AG04450 (cell line): ENCODE data around the gene GIPC1. TPM values are rescaled to one million over a fixed set of nuclear protein-coding genes. Genes with fewer than 3 reads are reported as not detected.

Experiments used
- CTCF ChIA-PET: fragments of 300-600, 350-600 bp; formaldehyde crosslinking; extraction: SDS; loops from one replicate; lab custom pipeline; 2022; ENCODE audit warnings: antibody characterized with exemption, inconsistent platforms; lab: Charles Lee
- POLR2A ChIA-PET: fragments of 350-600 bp; formaldehyde crosslinking; extraction: SDS; loops from one replicate; lab custom pipeline; 2021; ENCODE audit warnings: antibody characterized with exemption, inconsistent platforms; lab: Yijun Ruan, JAX
- DNase-seq: peaks from one replicate; pipeline ENCODE4 v3.0.0-alpha.2; 2011; ENCODE audit warnings: low read depth, low spot score
- H3K27ac ChIP-seq: one replicate; pipeline ENCODE4 v1.5.1; 2012; ENCODE audit warnings: low read depth, low read length, control low read depth
- H3K27me3 ChIP-seq: one replicate; pipeline ENCODE4 v1.6.0; 2012; ENCODE audit warnings: low read length; ENCODE audit not compliant: control insufficient read depth, insufficient read depth
- H3K4me3 ChIP-seq: 2 replicates; pipeline ENCODE4 v1.5.1; 2011; ENCODE audit warnings: mild to moderate bottlenecking, low read depth, low read length, control low read depth
- H3K9me3 ChIP-seq: 2 replicates; pipeline ENCODE4 v1.5.1; 2012; ENCODE audit warnings: low read length; ENCODE audit not compliant: control insufficient read depth, insufficient read depth
- CTCF ChIP-seq: IDR thresholded peaks from 2 replicates; pipeline ENCODE4 v1.5.1; 2011; ENCODE audit warnings: low read depth, low read length, control low read depth, inconsistent platforms
- polyA plus RNA-seq: library from polyadenylated mRNA; depleted of rRNA; stranded (reverse); fragments of >200 nt; gene quantifications from 2 replicates; pipeline ENCODE4 v1.2.3, GENCODE V29; 2011

The GIPC1 gene
- polyA plus RNA-seq, 1 experiment, result 47.4 TPM

DNA sequence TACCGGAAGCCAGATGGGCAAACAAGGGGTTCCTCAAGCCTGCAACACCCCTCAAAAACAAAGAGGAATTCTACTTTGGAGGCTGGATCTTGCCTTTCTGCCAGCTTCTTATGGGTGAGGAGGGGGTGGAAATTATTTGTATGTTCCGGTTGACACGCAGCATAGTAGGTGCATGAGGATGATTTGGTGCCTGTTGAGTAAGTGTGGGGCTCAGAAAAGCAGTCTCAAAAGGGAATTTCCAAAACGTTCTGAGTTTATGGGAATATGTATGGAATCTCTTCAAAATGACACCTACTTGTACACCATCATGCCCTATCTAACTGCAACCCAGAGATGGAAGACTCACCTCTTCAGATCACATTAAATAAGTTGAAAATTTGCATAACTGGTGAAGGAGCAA is 30.5 kb upstream of the GIPC1 start:
- no peak for TF ChIP-seq CTCF

DNA sequence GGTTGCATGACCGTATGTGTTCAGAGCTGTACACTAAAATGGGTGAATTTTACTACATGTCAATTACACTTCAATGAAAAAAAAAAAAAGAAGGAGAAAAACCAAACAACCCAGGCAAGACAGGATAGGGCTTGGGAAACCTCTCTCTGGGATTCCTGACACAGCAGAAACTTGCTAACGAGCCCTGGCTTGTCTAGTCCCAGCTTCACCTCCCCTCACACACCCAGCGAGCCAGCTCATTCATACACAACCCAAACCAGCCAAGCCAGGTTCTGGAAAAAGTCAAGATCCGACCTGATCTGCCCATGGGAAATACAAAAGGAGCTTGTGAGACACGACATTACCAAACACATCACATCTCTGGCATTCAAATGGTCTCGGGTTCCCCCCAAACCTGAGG is 29.8 kb upstream of the GIPC1 start:
- no peak for DNase-seq
- POLR2A ChIA-PET, result interaction anchor here (0.5 to 0.8 kb wide), 2 partner anchors 16 to 27 kb away, joined by 3 to 4 read pairs; no protein-coding TSS in a partner anchor
- H3K9me3 ChIP-seq, result no peaks in the 10 kb centered on the region
- H3K4me3 ChIP-seq, result no peak overlapping the region
- H3K27ac ChIP-seq, result no peak overlapping the region
- no peaks in the 10 kb centered on the region for H3K27me3 ChIP-seq
- CTCF ChIA-PET, result interaction anchor here (1.7 kb wide), 1 partner anchor 31 kb away, joined by 6 read pairs; no protein-coding TSS in a partner anchor
- no peak for TF ChIP-seq CTCF

More for the DNA sequence above, 30.5 kb upstream of the GIPC1 start:
- no peak for DNase-seq
- Histone ChIP-seq H3K9me3 (no peaks in the 10 kb centered on the region), H3K27me3 (no peaks in the 10 kb centered on the region), H3K4me3 (no peak overlapping the region), H3K27ac (no peak overlapping the region)
- CTCF ChIA-PET, result interaction anchor here (1.7 kb wide), 1 partner anchor 30 kb away, joined by 6 read pairs; no protein-coding TSS in a partner anchor
- POLR2A ChIA-PET, result interaction anchor here (0.5 kb wide), 1 partner anchor 28 kb away, joined by 3 read pairs; no protein-coding TSS in a partner anchor

GRCh38 chr19:14520543-14520942 is 24.6 kb upstream of the GIPC1 start:
- TF ChIP-seq CTCF, result no peak
- Histone ChIP-seq H3K4me3 (no peak overlapping the region), H3K27me3 (no peaks in the 10 kb centered on the region), H3K27ac (peak overlapping the region; percentile 70), H3K9me3 (no peaks in the 10 kb centered on the region; the same call in 1 of the 2 replicates)
- ChIA-PET POLR2A (interaction anchor here (0.6 kb wide), 1 partner anchor 11 kb away, joined by 3 read pairs; no protein-coding TSS in a partner anchor), CTCF (interaction anchor here (1.6 kb wide), 1 partner anchor 40 kb away, joined by 3 read pairs; no protein-coding TSS in a partner anchor)
- no peak for DNase-seq

DNA sequence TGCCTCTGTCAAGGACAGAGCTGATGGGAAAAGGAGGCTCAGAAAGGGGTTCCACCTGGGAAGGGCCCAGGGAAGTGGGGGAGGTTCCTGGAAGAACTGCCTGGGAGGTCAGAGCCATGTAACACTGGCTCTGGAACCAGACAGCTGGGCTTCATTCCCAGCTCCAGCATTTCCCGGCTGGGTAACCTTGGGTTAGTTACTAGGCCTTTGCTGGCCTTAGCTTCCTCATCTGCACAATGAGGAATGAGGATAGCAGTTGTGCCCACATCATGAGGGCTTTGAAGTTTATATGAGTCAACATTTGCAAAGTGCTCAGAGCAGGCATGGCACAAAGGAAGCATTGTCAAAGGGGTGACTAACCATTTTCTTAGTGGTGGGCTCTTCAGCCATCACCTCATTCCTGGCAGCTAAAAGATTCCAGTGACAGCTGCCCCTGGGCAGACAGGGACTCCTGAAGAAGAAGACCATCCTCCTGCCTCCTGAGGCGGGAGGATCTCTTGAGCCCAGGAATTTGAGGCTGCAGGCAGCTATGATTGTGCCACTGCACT is 24.0 kb upstream of the GIPC1 start:
- Histone ChIP-seq H3K27me3 (no peaks in the 10 kb centered on the region), H3K9me3 (no peaks in the 10 kb centered on the region; the same call in 1 of the 2 replicates), H3K27ac (peak overlapping the region; percentile 70), H3K4me3 (no peak overlapping the region)
- ChIA-PET POLR2A (interaction anchor here (0.5 to 0.8 kb wide), 6 partner anchors 9 to 689 kb away, joined by 3 read pairs; no protein-coding TSS in a partner anchor), CTCF (interaction anchor here (1.6 kb wide), 1 partner anchor 40 kb away, joined by 3 read pairs; no protein-coding TSS in a partner anchor)
- no peak for DNase-seq
- no peak for TF ChIP-seq CTCF
